Retinal pigment epithelial cell (primary cell): ENCODE results near the gene B3GNT9.

Experiments
- DNase-seq: peaks from one replicate; pipeline ENCODE4 v3.0.0-alpha.2; 2010; ENCODE audit warnings: low read depth
- H3K4me3 ChIP-seq: 2 replicates; pipeline ENCODE4 v1.5.1; 2011; ENCODE audit warnings: mild to moderate bottlenecking, low read length, control low read depth, moderate library complexity
- CTCF ChIP-seq: conservative IDR thresholded peaks from 2 replicates; pipeline ENCODE4 v1.5.1; 2011; ENCODE audit warnings: low read depth, low read length, control low read depth, inconsistent platforms

Gene B3GNT9

DNA sequence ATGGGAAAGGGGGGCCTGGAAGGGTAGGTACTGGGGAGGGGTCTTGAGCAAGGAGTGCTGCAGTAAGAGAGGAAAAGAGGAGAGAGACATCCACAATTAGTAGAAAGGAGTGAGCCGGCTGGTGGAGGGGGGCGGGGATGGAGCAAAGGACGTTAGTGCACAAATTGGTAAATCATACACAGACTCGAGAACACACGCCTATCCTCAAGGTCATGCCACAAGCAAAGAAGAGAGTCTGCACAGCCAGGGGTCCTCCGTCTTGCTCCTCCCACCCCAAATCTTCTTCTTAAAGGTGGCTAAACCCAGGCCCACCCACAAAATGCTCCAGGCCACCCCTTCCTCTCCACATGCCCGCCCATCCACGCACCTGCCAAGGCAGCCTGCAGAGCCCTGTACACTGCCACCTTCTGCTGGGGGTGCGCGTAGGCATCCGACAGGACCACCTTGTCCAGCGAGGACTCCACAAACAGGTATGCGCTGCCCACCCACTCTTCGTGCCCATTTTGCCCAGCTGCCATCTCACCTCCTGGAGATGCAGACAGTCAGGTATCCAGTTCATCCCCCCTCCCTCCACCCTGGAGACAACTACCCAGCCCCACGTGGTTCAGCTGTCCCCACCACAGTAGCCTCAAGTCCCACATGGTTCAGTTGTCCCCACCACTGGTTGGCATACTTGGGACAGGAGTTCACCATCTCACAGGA lies 5.5 kb upstream of the B3GNT9 start:
- no peak for DNase-seq
- H3K4me3 ChIP-seq: no peak overlapping the region
- TF ChIP-seq CTCF: no peak

GRCh38 chr16:67155295-67156142 lies 4.7 kb upstream of the B3GNT9 start:
- peak; percentile 72 for TF ChIP-seq CTCF
- peak overlapping the region; percentile 20 for H3K4me3 ChIP-seq
- DNase-seq: no peak

- TF ChIP-seq CTCF: no peak
- peak overlapping the region; percentile 20 for H3K4me3 ChIP-seq
- DNase-seq: no peak
Observed at GRCh38 chr16:67154578-67155294, 3.9 kb upstream of the B3GNT9 start.

- DNase-seq: no peak
- no peak for TF ChIP-seq CTCF
Observed at GRCh38 chr16:67151431-67152097, 766 bp upstream of the B3GNT9 start.

DNA sequence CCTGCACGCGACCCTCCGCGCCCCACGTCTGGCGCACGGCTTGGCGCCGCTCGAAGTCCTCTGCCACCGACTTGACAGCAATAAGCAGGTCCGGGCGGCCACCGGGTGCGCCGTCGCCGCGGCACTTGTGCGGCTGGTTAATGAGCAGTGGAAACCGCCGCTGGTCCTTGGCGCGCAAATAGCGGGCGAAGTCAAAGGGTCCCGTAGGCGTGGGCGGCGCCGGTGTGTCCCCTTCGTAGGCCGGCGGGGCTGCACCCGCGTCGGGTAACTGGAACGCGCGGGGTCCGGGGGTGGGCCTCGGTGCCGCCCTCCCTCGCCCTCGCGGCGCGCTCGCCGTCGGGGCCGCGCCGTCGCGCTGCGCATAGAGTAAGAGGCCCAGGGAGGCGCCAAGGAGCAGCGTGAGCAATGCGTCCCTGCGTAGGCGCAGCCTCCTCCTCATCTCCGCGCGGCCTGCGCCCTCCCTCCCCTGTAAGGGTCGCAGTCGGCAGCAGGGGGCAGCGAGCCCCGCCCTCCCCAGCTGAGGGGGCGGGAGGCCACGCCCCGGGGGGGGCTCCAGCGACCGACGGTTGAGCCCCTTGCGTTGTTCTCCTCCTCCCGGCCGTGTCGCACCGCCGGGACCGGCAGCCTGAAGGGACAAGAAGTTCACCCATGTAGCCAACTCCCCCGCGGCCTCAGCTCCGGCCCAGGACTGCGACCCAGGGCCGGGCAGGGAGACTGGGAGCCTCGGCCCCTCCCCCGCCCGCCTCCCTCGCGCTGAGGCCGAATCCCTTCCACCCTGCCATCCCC lies 558 bp downstream of the B3GNT9 start:
- no peak for DNase-seq
- TF ChIP-seq CTCF: no peak
- H3K4me3 ChIP-seq: peak overlapping the region; percentile 53

More at GRCh38 chr16:67151431-67152097, 766 bp upstream of the B3GNT9 start:
- H3K4me3 ChIP-seq: no peak overlapping the region

GRCh38 chr16:67149276-67150046 lies 1.3 kb downstream of the B3GNT9 start:
- DNase-seq: no peak
- TF ChIP-seq CTCF: no peak
- no peak overlapping the region for H3K4me3 ChIP-seq
